ENCODE data around the gene PRKAG2. TPM values are rescaled to one million over a fixed set of nuclear protein-coding genes. Genes with fewer than 3 reads are reported as not detected.

Gene PRKAG2
- total and polyA plus RNA-seq, 4 donors, result 36.7 to 46.1 (median 40.0) TPM

DNA sequence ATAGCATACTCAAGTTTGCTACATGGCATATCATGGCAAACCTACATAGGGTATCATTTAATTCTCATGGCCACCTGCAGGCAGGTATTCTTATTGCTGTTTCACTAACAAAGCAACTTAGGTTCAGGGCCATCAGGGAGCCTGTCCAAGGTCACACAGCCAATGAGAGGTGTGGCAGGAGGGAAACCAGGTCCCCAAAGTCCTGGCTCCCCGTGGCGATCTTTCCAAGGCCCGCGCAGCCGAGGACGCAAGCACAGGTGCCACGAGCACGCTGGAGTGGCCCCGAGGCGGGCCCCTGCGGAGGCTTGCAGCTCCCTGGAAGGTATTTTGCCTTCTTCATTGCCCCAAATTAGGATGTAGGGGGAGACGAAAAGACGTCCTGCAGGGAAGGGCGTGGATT lies 20.8 kb downstream of the PRKAG2 start:
- no peak overlapping the region for H3K27ac ChIP-seq (ENCODE audit: low read depth, low read length)
- no peaks in the 10 kb centered on the region for H3K9me3 ChIP-seq (ENCODE audit: control insufficient read depth, insufficient read depth, low read length)
- no peaks in the 10 kb centered on the region for H3K27me3 ChIP-seq (ENCODE audit: control insufficient read depth, insufficient read depth, low read length)
- no peak for DNase-seq (ENCODE audit: low read depth in 4 of 6, low spot score in 6 of 6)
- no peaks in the 10 kb centered on the region for H3K36me3 ChIP-seq (ENCODE audit: control insufficient read depth, insufficient read depth, low read length)
- H3K4me3 ChIP-seq (ENCODE audit: low read depth, low read length), result no peak overlapping the region
- H3K4me1 ChIP-seq (ENCODE audit: control insufficient read depth, insufficient read depth, low read length), result peaks cover 20% of the 10 kb centered on the region
- 90% methylated on average over 12 of the region's 14 CpGs for WGBS (ENCODE audit: insufficient coverage)

DNA sequence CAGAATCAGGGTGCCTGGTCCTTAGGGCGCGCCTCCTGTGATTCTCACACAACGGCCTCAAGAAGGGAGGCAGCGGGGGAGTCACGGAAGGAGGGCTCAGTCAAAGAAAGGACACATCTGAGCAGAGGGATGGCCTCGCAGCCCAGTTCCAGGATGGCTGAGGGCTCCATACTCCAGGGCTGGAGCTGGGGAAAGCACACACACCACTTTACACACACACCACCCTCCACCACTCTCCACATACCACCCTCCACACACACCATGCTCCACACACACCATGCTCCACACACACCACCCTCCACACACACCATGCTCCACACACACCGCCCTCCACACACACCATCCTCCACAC lies 22.2 kb downstream of the PRKAG2 start:
- 67% methylated on average over 7 of the region's 7 CpGs for WGBS (ENCODE audit: insufficient coverage)
- DNase-seq (ENCODE audit: low read depth in 4 of 6, low spot score in 6 of 6), result no peak
- H3K9me3 ChIP-seq (ENCODE audit: control insufficient read depth, insufficient read depth, low read length), result no peaks in the 10 kb centered on the region
- no peaks in the 10 kb centered on the region for H3K36me3 ChIP-seq (ENCODE audit: control insufficient read depth, insufficient read depth, low read length)
- H3K4me3 ChIP-seq (ENCODE audit: low read depth, low read length), result no peak overlapping the region
- H3K4me1 ChIP-seq (ENCODE audit: control insufficient read depth, insufficient read depth, low read length), result peaks cover 20% of the 10 kb centered on the region
- H3K27ac ChIP-seq (ENCODE audit: low read depth, low read length), result no peak overlapping the region
- H3K27me3 ChIP-seq (ENCODE audit: control insufficient read depth, insufficient read depth, low read length), result no peaks in the 10 kb centered on the region

DNA sequence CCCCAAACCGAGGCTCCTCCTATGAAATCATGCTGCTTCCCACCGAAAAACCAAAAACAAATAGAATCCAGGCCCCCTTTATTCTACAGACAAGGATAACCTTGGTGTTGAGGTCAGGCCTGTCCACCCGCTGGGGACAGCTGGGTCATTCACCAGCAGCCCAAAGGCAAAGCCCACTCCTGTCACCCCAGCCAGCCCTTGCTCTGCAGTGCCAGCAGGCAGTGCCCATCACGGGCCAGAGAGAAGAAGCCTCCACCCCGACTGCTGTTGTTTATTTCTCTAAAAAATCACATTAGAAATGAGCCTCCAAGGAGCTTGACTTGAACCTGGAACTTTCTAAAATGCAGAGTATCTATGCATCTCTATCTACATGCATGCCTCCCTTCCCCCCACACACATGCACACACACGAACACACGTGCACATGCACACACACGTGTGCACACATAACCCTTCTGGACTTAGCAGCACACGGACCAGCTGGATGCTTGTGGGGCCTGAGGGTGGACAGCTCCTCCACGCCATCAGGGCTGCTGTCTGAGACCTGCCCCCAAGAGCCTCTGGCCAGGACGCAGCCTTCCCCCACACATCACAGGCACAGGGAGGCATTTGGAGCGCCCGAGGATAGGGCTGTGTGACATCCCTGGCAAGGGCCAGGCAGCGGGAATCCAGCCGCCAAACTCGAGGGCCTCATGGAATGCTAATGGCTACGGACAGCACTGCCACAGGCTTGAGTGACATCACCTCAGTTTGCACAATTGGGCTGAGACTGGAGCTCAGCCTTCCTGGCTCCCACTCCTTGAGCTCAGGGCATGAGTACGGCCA lies 22.8 kb downstream of the PRKAG2 start:
- 54% methylated on average over 18 of the region's 18 CpGs for WGBS (ENCODE audit: insufficient coverage)
- H3K4me3 ChIP-seq (ENCODE audit: low read depth, low read length), result no peak overlapping the region
- H3K4me1 ChIP-seq (ENCODE audit: control insufficient read depth, insufficient read depth, low read length), result peaks cover 20% of the 10 kb centered on the region
- peak in 2 of 6 donors; percentile 23 to 63 for DNase-seq (ENCODE audit: low read depth in 4 of 6, low spot score in 6 of 6)
- no peaks in the 10 kb centered on the region for H3K27me3 ChIP-seq (ENCODE audit: control insufficient read depth, insufficient read depth, low read length)
- no peaks in the 10 kb centered on the region for H3K9me3 ChIP-seq (ENCODE audit: control insufficient read depth, insufficient read depth, low read length)
- no peak overlapping the region for H3K27ac ChIP-seq (ENCODE audit: low read depth, low read length)
- no peaks in the 10 kb centered on the region for H3K36me3 ChIP-seq (ENCODE audit: control insufficient read depth, insufficient read depth, low read length)

DNA sequence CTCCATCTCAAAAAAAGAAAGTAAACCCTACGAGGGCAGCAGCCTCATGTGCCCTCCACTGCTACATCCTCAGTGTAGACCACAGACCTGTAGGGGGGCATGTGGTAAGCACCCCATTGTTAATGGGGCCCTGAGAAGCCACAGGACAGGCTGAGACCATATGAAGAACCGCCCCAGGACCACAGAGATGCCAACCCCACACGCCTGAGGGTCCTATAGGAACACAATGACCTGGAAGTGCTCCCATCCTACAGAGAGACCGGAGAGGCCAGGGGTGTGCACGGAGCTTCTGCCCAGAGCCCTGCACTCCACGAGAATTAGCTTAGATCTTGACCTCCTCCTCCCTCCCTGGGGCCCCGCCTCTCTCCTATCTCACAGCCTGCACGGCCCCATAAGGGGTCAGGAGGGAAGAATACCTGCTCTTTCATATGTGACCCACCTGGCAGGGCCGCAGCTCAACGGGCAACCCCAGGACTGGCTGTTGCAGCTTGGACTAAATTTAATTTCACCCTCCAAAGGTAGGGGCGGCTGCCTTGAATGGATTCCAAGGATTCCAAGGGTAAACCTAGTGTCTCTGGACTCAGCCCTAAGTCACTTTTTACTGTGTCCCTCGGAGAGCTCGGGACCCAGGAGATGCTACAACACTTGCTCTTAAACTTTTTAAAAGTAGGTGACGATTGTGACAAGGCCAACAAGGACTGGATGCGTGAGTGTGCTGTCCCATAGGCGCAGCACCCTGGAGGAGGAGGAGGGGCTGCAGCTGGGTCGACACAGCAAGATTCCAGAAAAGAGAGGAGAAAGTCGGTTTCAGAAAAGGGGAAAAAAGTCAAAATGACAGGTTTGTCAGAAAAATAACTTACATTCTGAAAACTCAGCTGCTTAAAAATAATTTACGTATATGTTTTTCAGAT lies 24.2 kb downstream of the PRKAG2 start:
- Histone ChIP-seq H3K27ac (ENCODE audit: low read depth, low read length) (no peak overlapping the region), H3K4me1 (ENCODE audit: control insufficient read depth, insufficient read depth, low read length) (peaks cover 16% of the 10 kb centered on the region), H3K27me3 (ENCODE audit: control insufficient read depth, insufficient read depth, low read length) (no peaks in the 10 kb centered on the region), H3K9me3 (ENCODE audit: control insufficient read depth, insufficient read depth, low read length) (no peaks in the 10 kb centered on the region), H3K36me3 (ENCODE audit: control insufficient read depth, insufficient read depth, low read length) (no peaks in the 10 kb centered on the region), H3K4me3 (ENCODE audit: low read depth, low read length) (no peak overlapping the region)
- WGBS (ENCODE audit: insufficient coverage), result 89% methylated on average over 16 of the region's 19 CpGs
- no peak for DNase-seq (ENCODE audit: low read depth in 4 of 6, low spot score in 6 of 6)

DNA sequence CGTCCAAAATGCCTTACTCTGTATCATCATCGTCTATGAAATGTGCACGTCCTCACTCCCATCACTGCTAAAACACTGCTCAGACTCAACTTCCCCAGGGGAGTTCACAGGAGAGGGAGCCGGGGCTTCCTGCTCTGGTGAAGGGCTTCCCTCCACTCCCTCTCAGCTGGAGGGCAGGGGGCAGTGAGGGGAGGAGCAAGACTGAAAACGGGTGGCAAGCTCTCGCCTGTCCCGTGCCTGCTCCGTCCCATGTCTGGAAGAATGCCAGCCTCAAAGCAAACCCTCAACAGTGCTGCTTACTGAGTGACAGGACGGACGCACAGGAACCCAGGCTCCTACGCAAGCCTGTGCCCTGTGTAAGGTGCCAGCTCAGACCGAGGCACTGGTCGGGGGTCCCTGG lies 25.1 kb downstream of the PRKAG2 start:
- no peak for DNase-seq (ENCODE audit: low read depth in 4 of 6, low spot score in 6 of 6)
- Histone ChIP-seq H3K9me3 (ENCODE audit: control insufficient read depth, insufficient read depth, low read length) (no peaks in the 10 kb centered on the region), H3K27ac (ENCODE audit: low read depth, low read length) (no peak overlapping the region), H3K27me3 (ENCODE audit: control insufficient read depth, insufficient read depth, low read length) (no peaks in the 10 kb centered on the region), H3K36me3 (ENCODE audit: control insufficient read depth, insufficient read depth, low read length) (no peaks in the 10 kb centered on the region), H3K4me1 (ENCODE audit: control insufficient read depth, insufficient read depth, low read length) (peaks cover 10% of the 10 kb centered on the region), H3K4me3 (ENCODE audit: low read depth, low read length) (no peak overlapping the region)
- 60% methylated on average over 12 of the region's 13 CpGs for WGBS (ENCODE audit: insufficient coverage)

DNA sequence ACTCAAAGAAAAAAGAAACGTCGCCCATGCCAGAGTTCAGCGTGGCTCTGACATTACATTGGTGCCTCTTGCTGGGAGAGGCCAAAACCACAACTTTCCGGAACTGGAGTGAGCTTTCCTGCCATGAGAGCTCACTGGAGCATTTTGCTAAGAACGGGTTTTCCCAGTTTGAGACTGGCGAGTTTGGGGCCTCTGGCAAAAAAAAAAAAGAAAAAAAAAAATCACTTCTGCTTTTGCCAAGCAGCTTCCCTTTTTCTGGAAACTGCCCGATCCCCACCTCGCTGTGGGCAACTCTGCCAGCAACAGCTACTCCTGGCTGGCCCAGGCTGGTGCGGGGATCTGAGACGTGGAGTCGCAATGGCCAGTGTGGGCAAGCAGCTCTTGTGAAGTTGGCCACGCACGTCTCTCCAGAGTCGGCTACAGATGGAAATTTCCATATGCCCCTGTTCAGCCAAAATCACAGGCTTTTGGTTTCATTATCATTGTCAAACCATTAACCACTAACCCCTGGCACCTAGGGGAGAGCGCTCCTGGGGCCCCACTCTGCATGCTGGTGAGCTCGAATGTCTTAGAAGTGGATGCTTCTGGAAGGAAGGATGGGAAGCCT lies 25.7 kb downstream of the PRKAG2 start:
- DNase-seq (ENCODE audit: low read depth in 4 of 6, low spot score in 6 of 6), result no peak
- Histone ChIP-seq H3K9me3 (ENCODE audit: control insufficient read depth, insufficient read depth, low read length) (no peaks in the 10 kb centered on the region), H3K4me1 (ENCODE audit: control insufficient read depth, insufficient read depth, low read length) (peaks cover 10% of the 10 kb centered on the region), H3K27ac (ENCODE audit: low read depth, low read length) (no peak overlapping the region), H3K4me3 (ENCODE audit: low read depth, low read length) (no peak overlapping the region), H3K36me3 (ENCODE audit: control insufficient read depth, insufficient read depth, low read length) (no peaks in the 10 kb centered on the region), H3K27me3 (ENCODE audit: control insufficient read depth, insufficient read depth, low read length) (no peaks in the 10 kb centered on the region)
- WGBS (ENCODE audit: insufficient coverage), result 78% methylated on average over 14 of the region's 16 CpGs

DNA sequence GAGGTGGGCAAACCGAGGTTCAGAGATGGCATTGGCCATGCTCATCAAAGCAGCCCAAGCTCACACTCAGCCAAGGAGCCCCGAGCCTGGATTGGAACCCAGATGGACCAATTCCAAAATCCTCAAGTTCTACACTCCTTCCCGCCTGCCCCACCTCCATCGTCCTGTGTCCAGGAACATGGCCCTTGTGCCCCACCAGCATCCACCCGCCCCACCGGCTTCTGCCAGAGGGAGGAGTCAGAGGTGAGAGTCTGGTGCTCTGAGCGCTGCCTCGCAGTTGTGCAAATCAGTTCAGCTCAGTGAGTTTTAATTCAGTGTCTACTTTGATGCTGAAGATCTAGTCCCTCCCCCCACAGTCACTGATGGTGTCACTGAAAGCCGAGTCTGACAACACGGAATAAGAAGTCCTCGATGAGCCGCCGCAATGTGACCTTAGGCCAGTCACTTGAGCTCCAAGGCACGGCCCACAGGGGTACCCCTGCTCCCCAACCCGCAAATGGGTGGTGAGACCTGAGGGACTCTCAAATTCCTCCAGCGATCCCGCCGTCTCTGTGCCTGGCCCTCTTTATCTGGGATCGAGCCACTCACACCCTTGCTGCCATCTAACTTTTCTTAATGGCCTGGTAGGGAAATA lies 26.3 kb downstream of the PRKAG2 start:
- Histone ChIP-seq H3K27me3 (ENCODE audit: control insufficient read depth, insufficient read depth, low read length) (no peaks in the 10 kb centered on the region), H3K9me3 (ENCODE audit: control insufficient read depth, insufficient read depth, low read length) (no peaks in the 10 kb centered on the region), H3K4me1 (ENCODE audit: control insufficient read depth, insufficient read depth, low read length) (peaks cover 10% of the 10 kb centered on the region), H3K4me3 (ENCODE audit: low read depth, low read length) (no peak overlapping the region), H3K36me3 (ENCODE audit: control insufficient read depth, insufficient read depth, low read length) (no peaks in the 10 kb centered on the region), H3K27ac (ENCODE audit: low read depth, low read length) (no peak overlapping the region)
- 83% methylated on average over 13 of the region's 19 CpGs for WGBS (ENCODE audit: insufficient coverage)
- DNase-seq (ENCODE audit: low read depth in 4 of 6, low spot score in 6 of 6), result no peak

DNA sequence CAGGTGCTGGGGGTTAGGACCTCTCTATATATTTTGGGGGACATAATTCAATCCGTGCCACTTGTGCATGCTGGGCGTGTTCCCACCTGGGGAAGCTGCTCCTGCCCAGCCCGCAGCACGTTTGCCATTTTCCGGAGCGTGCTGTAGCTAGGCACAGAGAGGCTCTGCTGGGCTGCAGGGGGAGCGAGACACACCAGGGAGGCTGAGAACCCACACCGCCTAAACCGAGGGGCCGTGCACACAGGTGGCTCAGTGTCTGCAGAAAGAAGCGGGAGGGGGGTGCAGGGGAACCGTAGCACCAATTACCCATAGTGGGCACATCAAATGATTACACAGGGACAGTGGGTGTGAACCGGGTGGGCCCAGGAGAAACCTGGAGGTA lies 27.0 kb downstream of the PRKAG2 start:
- Histone ChIP-seq H3K27me3 (ENCODE audit: control insufficient read depth, insufficient read depth, low read length) (no peaks in the 10 kb centered on the region), H3K4me1 (ENCODE audit: control insufficient read depth, insufficient read depth, low read length) (peaks cover 10% of the 10 kb centered on the region), H3K9me3 (ENCODE audit: control insufficient read depth, insufficient read depth, low read length) (no peaks in the 10 kb centered on the region), H3K36me3 (ENCODE audit: control insufficient read depth, insufficient read depth, low read length) (no peaks in the 10 kb centered on the region), H3K27ac (ENCODE audit: low read depth, low read length) (no peak overlapping the region), H3K4me3 (ENCODE audit: low read depth, low read length) (no peak overlapping the region)
- WGBS (ENCODE audit: insufficient coverage), result 95% methylated on average over 12 of the region's 13 CpGs
- DNase-seq (ENCODE audit: low read depth in 4 of 6, low spot score in 6 of 6), result no peak
